Lower leg skin (tissue), 3 donors: ENCODE results near the gene MATCAP1.

Experiments used
- POLR2A ChIP-seq, 2 donors: fragments of 450-650 bp; IDR thresholded peaks; one replicate each; pipeline ENCODE4 v1.6.1; 2016 to 2017; ENCODE audit warnings: antibody characterized with exemption in 2 of 2, mild to moderate bottlenecking in 1 of 2, moderate library complexity in 1 of 2
- TF ChIP-seq, protein P1 (sequence below), 3 donors: fragments of 450-650 bp; IDR thresholded peaks; one replicate each; pipeline ENCODE4 v1.5.1; 2016; ENCODE audit warnings: antibody characterized with exemption in 3 of 3, mild to moderate bottlenecking in 3 of 3, moderate library complexity in 2 of 3

DNA sequence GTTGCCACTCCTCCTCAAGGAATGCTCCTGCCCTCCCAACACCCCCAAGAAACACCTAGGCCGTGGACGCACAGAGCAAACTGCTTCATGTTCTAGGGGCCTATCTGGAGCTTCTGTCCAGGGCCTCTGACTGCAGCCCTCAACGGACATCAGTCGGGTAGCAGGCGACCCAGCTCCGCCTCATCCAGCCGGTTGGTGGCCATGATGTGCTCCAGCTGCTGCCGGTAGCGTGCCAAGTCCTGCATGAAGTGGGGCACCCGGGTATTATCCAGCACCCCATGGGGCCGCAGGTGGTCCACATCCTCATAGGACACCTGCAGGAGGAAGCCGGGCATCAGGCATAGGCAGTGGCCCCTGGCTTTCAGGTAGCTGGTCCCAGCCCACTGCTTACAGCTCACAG is 7.1 kb downstream of the MATCAP1 start:
- TF ChIP-seq, protein P1, sequence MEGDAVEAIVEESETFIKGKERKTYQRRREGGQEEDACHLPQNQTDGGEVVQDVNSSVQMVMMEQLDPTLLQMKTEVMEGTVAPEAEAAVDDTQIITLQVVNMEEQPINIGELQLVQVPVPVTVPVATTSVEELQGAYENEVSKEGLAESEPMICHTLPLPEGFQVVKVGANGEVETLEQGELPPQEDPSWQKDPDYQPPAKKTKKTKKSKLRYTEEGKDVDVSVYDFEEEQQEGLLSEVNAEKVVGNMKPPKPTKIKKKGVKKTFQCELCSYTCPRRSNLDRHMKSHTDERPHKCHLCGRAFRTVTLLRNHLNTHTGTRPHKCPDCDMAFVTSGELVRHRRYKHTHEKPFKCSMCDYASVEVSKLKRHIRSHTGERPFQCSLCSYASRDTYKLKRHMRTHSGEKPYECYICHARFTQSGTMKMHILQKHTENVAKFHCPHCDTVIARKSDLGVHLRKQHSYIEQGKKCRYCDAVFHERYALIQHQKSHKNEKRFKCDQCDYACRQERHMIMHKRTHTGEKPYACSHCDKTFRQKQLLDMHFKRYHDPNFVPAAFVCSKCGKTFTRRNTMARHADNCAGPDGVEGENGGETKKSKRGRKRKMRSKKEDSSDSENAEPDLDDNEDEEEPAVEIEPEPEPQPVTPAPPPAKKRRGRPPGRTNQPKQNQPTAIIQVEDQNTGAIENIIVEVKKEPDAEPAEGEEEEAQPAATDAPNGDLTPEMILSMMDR (IDR thresholded peaks at IDR 0.05): no peak
- TF ChIP-seq POLR2A (IDR thresholded peaks at IDR 0.05): no peak
